ENCODE data around the gene TYW3.

TYW3 gene

DNA sequence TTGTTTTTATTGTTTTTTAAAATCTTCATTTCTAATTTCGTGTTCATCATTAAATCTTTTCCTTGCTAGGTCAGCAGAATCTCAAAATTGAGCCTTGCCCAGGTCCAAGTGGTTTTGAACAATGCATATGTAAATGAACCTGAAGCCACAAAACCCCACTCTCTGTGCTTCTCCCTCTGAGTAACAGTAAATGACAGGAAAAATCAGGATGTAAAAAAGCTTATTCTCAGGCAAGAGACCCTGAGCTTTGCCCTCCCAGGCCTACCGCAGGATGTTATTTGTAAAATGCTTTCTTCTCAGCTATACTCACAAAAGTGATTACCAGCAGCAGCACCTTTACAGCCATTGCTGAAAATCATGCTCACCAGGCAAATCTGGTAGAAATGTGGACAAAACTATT lies 47.6 kb downstream of the TYW3 start:
- CTCF ChIA-PET: interaction anchor here (0.7 to 1.5 kb wide), 2 partner anchors 9 to 423 kb away, joined by 5 read pairs; no protein-coding TSS in a partner anchor
- POLR2A ChIA-PET: no interaction called here
- Histone ChIP-seq H3K9me3 (ENCODE audit: control insufficient read depth, insufficient read depth, low read depth, low read length) (no peaks in the 10 kb centered on the region), H3K36me3 (ENCODE audit: control insufficient read depth in 2 of 2, insufficient read depth in 1 of 2, low read length in 2 of 2) (no peaks in the 10 kb centered on the region), H3K27ac (ENCODE audit: extremely low read depth, low read depth, low read length) (no peak overlapping the region), H3K4me1 (ENCODE audit: control insufficient read depth, insufficient read depth, low read length) (no peaks in the 10 kb centered on the region), H3K4me3 (ENCODE audit: low read depth, low read length) (no peak overlapping the region)
- no peak for TF ChIP-seq ZNF701 (tag by site-specific recombination; IDR thresholded peaks at IDR 0.05)
- TF ChIP-seq MZF1 (tag by site-specific recombination; IDR thresholded peaks at IDR 0.05; ENCODE audit: borderline replicate concordance): no peak
- no peak for TF ChIP-seq ZNF211 (tag by site-specific recombination; IDR thresholded peaks at IDR 0.05; ENCODE audit: low read depth)
- TF ChIP-seq ZNF404 (tag by site-specific recombination; IDR thresholded peaks at IDR 0.05): no peak
- TF ChIP-seq, protein P1, sequence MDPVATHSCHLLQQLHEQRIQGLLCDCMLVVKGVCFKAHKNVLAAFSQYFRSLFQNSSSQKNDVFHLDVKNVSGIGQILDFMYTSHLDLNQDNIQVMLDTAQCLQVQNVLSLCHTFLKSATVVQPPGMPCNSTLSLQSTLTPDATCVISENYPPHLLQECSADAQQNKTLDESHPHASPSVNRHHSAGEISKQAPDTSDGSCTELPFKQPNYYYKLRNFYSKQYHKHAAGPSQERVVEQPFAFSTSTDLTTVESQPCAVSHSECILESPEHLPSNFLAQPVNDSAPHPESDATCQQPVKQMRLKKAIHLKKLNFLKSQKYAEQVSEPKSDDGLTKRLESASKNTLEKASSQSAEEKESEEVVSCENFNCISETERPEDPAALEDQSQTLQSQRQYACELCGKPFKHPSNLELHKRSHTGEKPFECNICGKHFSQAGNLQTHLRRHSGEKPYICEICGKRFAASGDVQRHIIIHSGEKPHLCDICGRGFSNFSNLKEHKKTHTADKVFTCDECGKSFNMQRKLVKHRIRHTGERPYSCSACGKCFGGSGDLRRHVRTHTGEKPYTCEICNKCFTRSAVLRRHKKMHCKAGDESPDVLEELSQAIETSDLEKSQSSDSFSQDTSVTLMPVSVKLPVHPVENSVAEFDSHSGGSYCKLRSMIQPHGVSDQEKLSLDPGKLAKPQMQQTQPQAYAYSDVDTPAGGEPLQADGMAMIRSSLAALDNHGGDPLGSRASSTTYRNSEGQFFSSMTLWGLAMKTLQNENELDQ (tag by site-specific recombination; IDR thresholded peaks at IDR 0.05; ENCODE audit: low read depth): no peak
- TF ChIP-seq FEZF1 (tag by site-specific recombination; IDR thresholded peaks at IDR 0.05): no peak

DNA sequence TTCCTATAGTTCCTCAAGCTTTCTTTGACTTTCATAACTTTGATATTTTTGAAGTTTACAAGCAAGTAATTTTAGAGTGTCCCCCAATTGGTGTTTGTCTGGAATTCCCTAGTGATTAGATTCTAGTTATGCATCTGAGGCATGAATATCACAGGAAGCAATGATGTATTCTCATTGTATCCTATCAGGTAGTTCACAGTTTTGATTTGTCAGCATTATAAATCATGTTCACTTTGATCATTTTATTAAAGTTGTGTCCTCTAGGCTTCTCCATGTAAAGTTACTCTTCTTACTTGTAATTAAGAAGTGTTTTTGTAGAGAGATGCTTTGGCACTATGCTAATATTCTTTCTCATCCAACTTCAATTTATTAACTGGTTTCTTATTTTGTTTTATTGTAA lies 53.0 kb downstream of the TYW3 start:
- no peaks in the 10 kb centered on the region for H3K36me3 ChIP-seq (ENCODE audit: control insufficient read depth in 2 of 2, insufficient read depth in 1 of 2, low read length in 2 of 2)
- no peaks in the 10 kb centered on the region for H3K9me3 ChIP-seq (ENCODE audit: control insufficient read depth, insufficient read depth, low read depth, low read length)
- ChIA-PET CTCF (interaction anchor here (0.7 to 1.2 kb wide), 2 partner anchors 358 to 417 kb away, joined by 3 to 6 read pairs; no protein-coding TSS in a partner anchor), POLR2A (no interaction called here)
- H3K27ac ChIP-seq (ENCODE audit: extremely low read depth, low read depth, low read length): no peak overlapping the region
- H3K4me3 ChIP-seq (ENCODE audit: low read depth, low read length): no peak overlapping the region
- H3K4me1 ChIP-seq (ENCODE audit: control insufficient read depth, insufficient read depth, low read length): no peaks in the 10 kb centered on the region
- TF ChIP-seq REST (tag by site-specific recombination; IDR thresholded peaks at IDR 0.05): no peak
- TF ChIP-seq ZNF654 (tag by site-specific recombination; IDR thresholded peaks at IDR 0.05; ENCODE audit: low read depth): no peak
- no peak for TF ChIP-seq ZNF239 (tag by site-specific recombination; IDR thresholded peaks at IDR 0.05)
- TF ChIP-seq SP3 (tag by site-specific recombination; IDR thresholded peaks at IDR 0.05): no peak
- TF ChIP-seq ZNF544 (tag by site-specific recombination; IDR thresholded peaks at IDR 0.05): no peak
- TF ChIP-seq ZNF155 (tag by site-specific recombination; IDR thresholded peaks at IDR 0.05): no peak
- TF ChIP-seq, protein P2, sequence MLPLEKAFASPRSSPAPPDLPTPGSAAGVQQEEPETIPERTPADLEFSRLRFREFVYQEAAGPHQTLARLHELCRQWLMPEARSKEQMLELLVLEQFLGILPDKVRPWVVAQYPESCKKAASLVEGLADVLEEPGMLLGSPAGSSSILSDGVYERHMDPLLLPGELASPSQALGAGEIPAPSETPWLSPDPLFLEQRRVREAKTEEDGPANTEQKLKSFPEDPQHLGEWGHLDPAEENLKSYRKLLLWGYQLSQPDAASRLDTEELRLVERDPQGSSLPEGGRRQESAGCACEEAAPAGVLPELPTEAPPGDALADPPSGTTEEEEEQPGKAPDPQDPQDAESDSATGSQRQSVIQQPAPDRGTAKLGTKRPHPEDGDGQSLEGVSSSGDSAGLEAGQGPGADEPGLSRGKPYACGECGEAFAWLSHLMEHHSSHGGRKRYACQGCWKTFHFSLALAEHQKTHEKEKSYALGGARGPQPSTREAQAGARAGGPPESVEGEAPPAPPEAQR (tag by site-specific recombination; IDR thresholded peaks at IDR 0.05): no peak
- TF ChIP-seq, protein P3, sequence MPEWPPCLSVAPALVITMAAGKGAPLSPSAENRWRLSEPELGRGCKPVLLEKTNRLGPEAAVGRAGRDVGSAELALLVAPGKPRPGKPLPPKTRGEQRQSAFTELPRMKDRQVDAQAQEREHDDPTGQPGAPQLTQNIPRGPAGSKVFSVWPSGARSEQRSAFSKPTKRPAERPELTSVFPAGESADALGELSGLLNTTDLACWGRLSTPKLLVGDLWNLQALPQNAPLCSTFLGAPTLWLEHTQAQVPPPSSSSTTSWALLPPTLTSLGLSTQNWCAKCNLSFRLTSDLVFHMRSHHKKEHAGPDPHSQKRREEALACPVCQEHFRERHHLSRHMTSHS (tag by site-specific recombination; IDR thresholded peaks at IDR 0.05): no peak
- no peak for TF ChIP-seq ZNF133 (tag by site-specific recombination; IDR thresholded peaks at IDR 0.05)
- TF ChIP-seq, protein P4, sequence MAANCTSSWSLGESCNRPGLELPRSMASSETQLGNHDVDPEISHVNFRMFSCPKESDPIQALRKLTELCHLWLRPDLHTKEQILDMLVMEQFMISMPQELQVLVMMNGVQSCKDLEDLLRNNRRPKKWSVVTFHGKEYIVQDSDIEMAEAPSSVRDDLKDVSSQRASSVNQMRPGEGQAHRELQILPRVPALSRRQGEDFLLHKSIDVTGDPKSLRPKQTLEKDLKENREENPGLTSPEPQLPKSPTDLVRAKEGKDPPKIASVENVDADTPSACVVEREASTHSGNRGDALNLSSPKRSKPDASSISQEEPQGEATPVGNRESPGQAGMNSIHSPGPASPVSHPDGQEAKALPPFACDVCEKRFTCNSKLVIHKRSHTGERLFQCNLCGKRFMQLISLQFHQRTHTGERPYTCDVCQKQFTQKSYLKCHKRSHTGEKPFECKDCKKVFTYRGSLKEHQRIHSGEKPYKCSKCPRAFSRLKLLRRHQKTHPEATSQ (tag by site-specific recombination; IDR thresholded peaks at IDR 0.05): no peak
- no peak for TF ChIP-seq ZNF266 (tag by site-specific recombination; IDR thresholded peaks at IDR 0.05; ENCODE audit: low read depth)
- no peak for TF ChIP-seq ZNF521 (tag by site-specific recombination; IDR thresholded peaks at IDR 0.05)
- TF ChIP-seq ZBTB48 (tag by site-specific recombination; IDR thresholded peaks at IDR 0.05): no peak
- TF ChIP-seq ZBTB44 (tag by site-specific recombination; IDR thresholded peaks at IDR 0.05): no peak
- TF ChIP-seq, protein P5, sequence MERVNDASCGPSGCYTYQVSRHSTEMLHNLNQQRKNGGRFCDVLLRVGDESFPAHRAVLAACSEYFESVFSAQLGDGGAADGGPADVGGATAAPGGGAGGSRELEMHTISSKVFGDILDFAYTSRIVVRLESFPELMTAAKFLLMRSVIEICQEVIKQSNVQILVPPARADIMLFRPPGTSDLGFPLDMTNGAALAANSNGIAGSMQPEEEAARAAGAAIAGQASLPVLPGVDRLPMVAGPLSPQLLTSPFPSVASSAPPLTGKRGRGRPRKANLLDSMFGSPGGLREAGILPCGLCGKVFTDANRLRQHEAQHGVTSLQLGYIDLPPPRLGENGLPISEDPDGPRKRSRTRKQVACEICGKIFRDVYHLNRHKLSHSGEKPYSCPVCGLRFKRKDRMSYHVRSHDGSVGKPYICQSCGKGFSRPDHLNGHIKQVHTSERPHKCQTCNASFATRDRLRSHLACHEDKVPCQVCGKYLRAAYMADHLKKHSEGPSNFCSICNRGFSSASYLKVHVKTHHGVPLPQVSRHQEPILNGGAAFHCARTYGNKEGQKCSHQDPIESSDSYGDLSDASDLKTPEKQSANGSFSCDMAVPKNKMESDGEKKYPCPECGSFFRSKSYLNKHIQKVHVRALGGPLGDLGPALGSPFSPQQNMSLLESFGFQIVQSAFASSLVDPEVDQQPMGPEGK (tag by site-specific recombination; IDR thresholded peaks at IDR 0.05): no peak
